GM15510 (cell line): ENCODE data around the gene GIMD1.

Experiments used
- POLR2A ChIP-seq: IDR thresholded peaks from 3 replicates; pipeline ENCODE4 v1.6.1; 2011; ENCODE audit warnings: borderline replicate concordance; ENCODE audit not compliant: insufficient read length; ENCODE audit errors: extremely low read depth

The GIMD1 gene

GRCh38 chr4:106358899-106359298, 9.7 kb downstream of the GIMD1 start:
- TF ChIP-seq POLR2A: no peak

- TF ChIP-seq POLR2A: no peak
These were observed 13.4 kb downstream of the GIMD1 start for GRCh38 chr4:106355193-106355592.

DNA sequence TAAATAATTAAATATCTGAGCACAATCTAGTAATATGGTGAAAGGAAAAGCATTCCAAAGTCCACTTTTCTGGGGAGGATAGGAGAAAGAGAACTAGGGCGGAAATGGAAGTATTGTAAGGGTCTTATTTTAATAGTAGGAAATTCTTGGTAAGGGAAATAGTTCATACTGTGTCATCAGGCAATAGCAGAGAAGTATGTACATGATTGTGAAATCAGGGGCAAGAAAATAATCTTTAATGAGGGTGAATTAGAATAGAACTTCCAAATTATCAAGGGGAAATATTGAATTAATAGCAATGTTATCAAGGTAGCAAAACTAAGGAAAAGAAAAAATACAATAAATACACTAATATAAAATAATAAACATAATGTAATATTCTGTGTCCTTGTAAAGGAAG, 14.8 kb downstream of the GIMD1 start:
- no peak for TF ChIP-seq POLR2A

GRCh38 chr4:106351016-106351415, 17.6 kb downstream of the GIMD1 start:
- no peak for TF ChIP-seq POLR2A

- TF ChIP-seq POLR2A: no peak
These were observed 21.4 kb downstream of the GIMD1 start for GRCh38 chr4:106347167-106347566.

- TF ChIP-seq POLR2A: no peak
These were observed 24.0 kb downstream of the GIMD1 start for GRCh38 chr4:106344647-106344970.

- no peak for TF ChIP-seq POLR2A
These were observed 24.5 kb downstream of the GIMD1 start for GRCh38 chr4:106343865-106344646.

- TF ChIP-seq POLR2A: no peak
These were observed 27.8 kb downstream of the GIMD1 start for GRCh38 chr4:106340774-106341173.

DNA sequence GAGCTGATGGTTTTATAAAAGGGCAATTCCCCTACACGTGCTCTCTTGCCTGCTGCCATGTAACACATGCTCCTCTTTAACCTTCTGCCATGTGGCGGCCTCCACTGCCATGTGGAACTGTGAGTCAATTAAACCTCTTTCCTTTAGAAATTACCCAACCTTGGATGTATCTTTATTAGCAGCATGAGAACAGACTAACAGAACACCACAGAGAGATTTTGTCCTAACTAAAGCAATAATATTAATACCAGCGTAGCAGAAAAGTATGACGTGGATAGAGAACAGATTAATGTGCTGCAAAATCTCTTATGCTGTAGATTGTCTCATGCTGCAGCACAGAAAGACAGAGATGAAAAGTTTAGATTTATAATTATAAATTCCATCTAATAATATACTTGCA, 29.1 kb downstream of the GIMD1 start:
- no peak for TF ChIP-seq POLR2A

- TF ChIP-seq POLR2A: no peak
These were observed 29.9 kb downstream of the GIMD1 start for GRCh38 chr4:106338671-106339070.

DNA sequence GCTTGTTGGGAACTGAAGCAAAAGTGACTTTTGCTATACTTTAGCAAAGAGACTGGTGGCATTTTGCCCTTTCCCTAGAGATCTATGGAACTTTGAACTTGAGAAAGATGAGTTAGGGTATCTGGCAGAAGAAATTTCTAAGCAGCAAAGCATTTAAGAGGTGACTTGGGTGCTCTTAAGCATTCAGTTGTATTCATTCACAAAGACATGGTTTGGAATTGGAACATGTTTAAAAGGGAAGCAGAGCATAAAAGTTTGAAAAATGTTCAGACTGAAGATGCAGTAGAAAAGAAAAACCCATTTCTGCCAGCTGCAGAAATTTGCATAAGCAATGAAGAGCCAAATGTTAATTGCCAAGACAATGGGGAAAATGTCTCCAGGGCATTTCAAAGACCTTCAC, 30.7 kb downstream of the GIMD1 start:
- no peak for TF ChIP-seq POLR2A

DNA sequence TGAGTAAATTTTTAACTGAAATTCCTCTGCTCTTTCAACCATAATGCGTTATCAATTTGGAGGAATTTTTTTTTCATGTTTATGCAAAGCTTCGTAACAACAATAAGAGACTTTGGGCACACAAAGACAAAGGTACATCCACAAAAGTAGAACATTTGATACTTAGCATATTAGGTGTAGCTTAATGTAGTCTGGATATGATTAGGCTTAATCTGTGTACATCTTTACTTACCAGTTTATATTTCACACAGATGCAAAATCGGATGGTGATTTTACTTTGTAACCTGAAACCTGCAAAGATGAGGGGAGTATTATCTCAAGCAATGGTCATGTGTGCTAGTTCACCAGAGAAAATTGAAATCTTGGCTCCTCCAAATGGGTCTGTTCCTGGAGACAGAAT, 32.0 kb downstream of the GIMD1 start:
- TF ChIP-seq POLR2A: no peak

- TF ChIP-seq POLR2A: no peak
These were observed 33.7 kb downstream of the GIMD1 start for GRCh38 chr4:106334741-106335470.

DNA sequence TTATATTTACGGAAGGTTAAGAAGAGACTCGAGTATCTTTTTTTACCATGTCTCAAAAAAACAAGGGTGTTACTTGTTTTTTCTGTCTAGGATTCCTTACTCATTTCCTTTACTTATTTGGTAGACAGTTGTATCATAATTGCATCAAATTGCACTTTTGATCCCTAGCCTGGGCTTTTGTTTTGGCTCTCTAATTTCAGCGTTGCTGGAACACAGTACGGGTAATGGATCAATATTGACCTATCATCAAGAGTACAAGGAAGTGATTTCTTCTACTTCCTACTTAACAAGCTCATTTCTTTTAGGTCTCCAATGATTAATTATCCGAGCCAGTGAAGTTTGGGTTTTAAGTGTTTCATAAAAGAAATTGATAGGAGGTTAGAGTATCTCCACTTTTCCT, 35.4 kb downstream of the GIMD1 start:
- no peak for TF ChIP-seq POLR2A

DNA sequence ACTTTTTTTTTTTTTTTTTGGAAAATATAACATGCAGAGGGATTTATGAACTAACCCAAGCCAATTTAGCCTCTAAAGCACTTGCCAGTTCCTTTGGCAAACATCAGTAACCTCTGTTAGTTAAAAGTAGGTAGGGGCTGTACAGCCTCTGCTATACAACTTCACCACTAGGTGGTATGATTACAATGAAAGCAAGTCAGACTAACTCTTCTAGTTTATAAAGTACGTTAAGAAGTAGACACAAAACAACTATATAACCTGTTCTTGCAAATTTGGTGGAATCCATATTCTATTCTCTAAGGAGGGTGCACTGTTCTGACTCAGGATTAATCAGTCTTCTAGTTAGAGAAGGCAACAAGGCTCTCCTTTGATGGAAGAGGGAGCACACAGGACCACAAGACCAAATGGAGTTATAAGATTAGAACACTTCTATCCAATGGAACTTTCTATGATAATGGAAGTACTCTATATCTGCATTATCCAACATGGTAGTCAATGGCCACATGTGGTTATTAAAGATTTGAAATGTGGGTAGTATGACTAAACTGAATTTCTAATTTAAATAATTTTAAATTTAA, 39.4 kb downstream of the GIMD1 start:
- no peak for TF ChIP-seq POLR2A

- no peak for TF ChIP-seq POLR2A
These were observed 42.8 kb downstream of the GIMD1 start for GRCh38 chr4:106325800-106326199.
